ENCODE measurements around the gene MGST3. TPM values are rescaled to one million over a fixed set of nuclear protein-coding genes. Genes with fewer than 3 reads are reported as not detected.

MGST3 gene
- total RNA-seq, 1 experiment from 2014 or later: 173 TPM

GRCh38 chr1:165639821-165640623 lies 9.0 kb downstream of the MGST3 start:
- Histone ChIP-seq H3K4me1 (peaks cover 19% of the 10 kb centered on the region; the same call in 1 of the 2 replicates), H3K4me3 (ENCODE audit: low read depth, low read length) (no peak overlapping the region), H3K27me3 (replicated peaks; ENCODE audit: control insufficient read depth, insufficient read depth, low read length) (no peaks in the 10 kb centered on the region), H3K36me3 (ENCODE audit: control insufficient read depth, insufficient read depth, low read length) (no peaks in the 10 kb centered on the region), H3K9me3 (no peaks in the 10 kb centered on the region)
- peaks cover 13% of the 10 kb centered on the region for H3K4me1 Mint-ChIP-seq (ENCODE audit: low read depth, unreplicated experiment)
- ChIA-PET CTCF (no interaction called here), POLR2A (no interaction called here)
- TF ChIP-seq CTCF (IDR thresholded peaks at IDR 0.05; ENCODE audit: insufficient read depth in 1 of 2, low read depth in 1 of 2, low read length in 1 of 2, severe bottlenecking in 1 of 2, unreplicated experiment in 1 of 2): no peak
- DNase-seq: no peak
- peaks cover 4% of the 10 kb centered on the region for H3K36me3 Mint-ChIP-seq (ENCODE audit: insufficient read depth, unreplicated experiment)
- BruUV-seq (replicated peaks): no TSS peak
- intact Hi-C loops (cut with micrococcal nuclease; ENCODE audit: unreplicated experiment): no loop called here
- H3K27me3 Mint-ChIP-seq (ENCODE audit: insufficient read depth, unreplicated experiment): no peaks in the 10 kb centered on the region
- no peaks in the 10 kb centered on the region for H3K9me3 Mint-ChIP-seq (ENCODE audit: unreplicated experiment)
- no peak overlapping the region for H3K27ac Mint-ChIP-seq (ENCODE audit: unreplicated experiment)
- H3K4me3 Mint-ChIP-seq (ENCODE audit: unreplicated experiment): no peak overlapping the region

DNA sequence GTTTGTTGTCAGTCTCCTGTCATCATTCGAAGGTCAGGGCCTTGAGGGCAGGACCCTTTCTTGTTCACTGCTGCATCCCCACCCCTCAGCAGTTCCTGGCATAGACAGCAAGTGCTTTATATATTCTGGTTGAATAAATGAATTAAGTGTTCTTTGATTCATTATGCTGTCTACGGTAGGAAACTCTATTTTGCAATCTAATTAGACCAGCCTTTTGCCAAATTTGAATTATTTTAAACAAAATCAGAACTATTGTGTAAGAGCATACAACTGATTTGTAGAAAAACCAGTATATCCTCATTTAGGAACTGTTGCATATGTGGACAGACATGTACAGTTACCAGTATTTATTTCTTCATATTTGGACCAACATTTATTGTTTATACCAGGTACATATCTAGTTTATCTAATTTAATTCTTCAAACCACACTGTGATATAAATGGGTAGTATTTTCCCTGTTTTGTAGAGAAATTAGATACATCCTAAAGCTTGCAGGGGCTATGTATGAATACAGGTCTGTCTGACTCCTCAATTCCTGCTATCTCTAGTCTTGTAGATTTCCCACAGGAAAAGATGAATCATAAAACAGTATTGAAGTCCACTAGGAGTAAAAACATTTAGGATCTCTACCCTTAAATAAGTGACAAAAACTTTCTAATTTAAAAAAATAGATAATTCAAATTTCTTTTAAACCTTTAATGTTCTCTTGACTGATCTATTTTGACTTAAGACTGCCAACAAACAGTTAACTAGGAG lies 10.4 kb downstream of the MGST3 start:
- H3K9me3 Mint-ChIP-seq (ENCODE audit: unreplicated experiment): no peaks in the 10 kb centered on the region
- no TSS peak for BruUV-seq (replicated peaks)
- no peaks in the 10 kb centered on the region for H3K27me3 Mint-ChIP-seq (ENCODE audit: insufficient read depth, unreplicated experiment)
- no peak for TF ChIP-seq CTCF (IDR thresholded peaks at IDR 0.05; ENCODE audit: insufficient read depth in 1 of 2, low read depth in 1 of 2, low read length in 1 of 2, severe bottlenecking in 1 of 2, unreplicated experiment in 1 of 2)
- intact Hi-C loops (cut with micrococcal nuclease; ENCODE audit: unreplicated experiment): no loop called here
- H3K4me1 Mint-ChIP-seq (ENCODE audit: low read depth, unreplicated experiment): peaks cover 13% of the 10 kb centered on the region
- CTCF ChIA-PET: no interaction called here
- POLR2A ChIA-PET: no interaction called here
- Histone ChIP-seq H3K9me3 (no peaks in the 10 kb centered on the region), H3K4me1 (peaks cover 27% of the 10 kb centered on the region; the same call in 1 of the 2 replicates), H3K27me3 (replicated peaks; ENCODE audit: control insufficient read depth, insufficient read depth, low read length) (no peaks in the 10 kb centered on the region), H3K36me3 (ENCODE audit: control insufficient read depth, insufficient read depth, low read length) (no peaks in the 10 kb centered on the region), H3K4me3 (ENCODE audit: low read depth, low read length) (no peak overlapping the region)
- peaks cover 5% of the 10 kb centered on the region for H3K36me3 Mint-ChIP-seq (ENCODE audit: insufficient read depth, unreplicated experiment)
- DNase-seq: no peak
- no peak overlapping the region for H3K4me3 Mint-ChIP-seq (ENCODE audit: unreplicated experiment)
- H3K27ac Mint-ChIP-seq (ENCODE audit: unreplicated experiment): no peak overlapping the region

DNA sequence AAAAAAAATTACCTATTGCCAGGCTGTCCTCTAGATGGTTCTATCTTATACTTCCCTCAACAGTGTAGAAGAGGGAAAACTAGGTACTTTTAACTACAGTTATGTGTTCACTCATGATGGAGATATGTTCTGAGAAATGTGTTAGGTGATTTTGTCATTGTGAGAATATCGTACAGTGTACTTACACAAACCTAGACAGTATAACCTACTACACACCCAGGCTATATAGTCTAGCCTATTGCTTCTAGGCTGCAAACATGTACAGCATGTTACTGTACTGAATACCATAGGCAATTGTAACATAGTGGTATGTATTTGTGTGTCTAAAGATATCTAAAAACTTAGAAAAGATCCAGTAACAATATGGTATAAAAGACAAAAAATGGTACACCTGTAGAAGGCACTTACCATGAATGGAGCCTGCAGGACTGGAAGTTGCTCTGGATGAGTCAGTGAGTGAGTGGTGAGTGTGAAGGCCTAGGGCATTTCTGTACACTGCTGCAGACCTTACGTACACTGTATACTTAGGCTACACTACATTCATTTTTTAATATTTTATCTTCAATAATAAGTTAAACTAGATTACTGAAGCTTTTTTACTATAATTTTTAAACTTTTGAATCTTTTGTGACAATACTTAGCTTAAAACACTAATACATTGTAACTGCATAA lies 13.2 kb downstream of the MGST3 start:
- intact Hi-C loops (cut with micrococcal nuclease; ENCODE audit: unreplicated experiment): no loop called here
- DNase-seq: no peak
- Histone ChIP-seq H3K9me3 (no peaks in the 10 kb centered on the region), H3K36me3 (ENCODE audit: control insufficient read depth, insufficient read depth, low read length) (0 out of 2 replicates have a peak, but pooled peaks cover 2% of the 10 kb centered on the region), H3K4me1 (peaks cover 17% of the 10 kb centered on the region; the same call in 1 of the 2 replicates), H3K27me3 (replicated peaks; ENCODE audit: control insufficient read depth, insufficient read depth, low read length) (no peaks in the 10 kb centered on the region), H3K4me3 (ENCODE audit: low read depth, low read length) (no peak overlapping the region)
- no peak for TF ChIP-seq CTCF (IDR thresholded peaks at IDR 0.05; ENCODE audit: insufficient read depth in 1 of 2, low read depth in 1 of 2, low read length in 1 of 2, severe bottlenecking in 1 of 2, unreplicated experiment in 1 of 2)
- peaks cover 15% of the 10 kb centered on the region for H3K36me3 Mint-ChIP-seq (ENCODE audit: insufficient read depth, unreplicated experiment)
- no peak overlapping the region for H3K27ac Mint-ChIP-seq (ENCODE audit: unreplicated experiment)
- no TSS peak for BruUV-seq (replicated peaks)
- H3K4me3 Mint-ChIP-seq (ENCODE audit: unreplicated experiment): no peak overlapping the region
- POLR2A ChIA-PET: no interaction called here
- no peaks in the 10 kb centered on the region for H3K9me3 Mint-ChIP-seq (ENCODE audit: unreplicated experiment)
- no peaks in the 10 kb centered on the region for H3K4me1 Mint-ChIP-seq (ENCODE audit: low read depth, unreplicated experiment)
- H3K27me3 Mint-ChIP-seq (ENCODE audit: insufficient read depth, unreplicated experiment): no peaks in the 10 kb centered on the region
- CTCF ChIA-PET: no interaction called here

All from Caco-2 (cell line).